Kasumi-1 (cell line): ENCODE measurements around the gene HES4.

Experiments
- DNase-seq, 2 experiments: peaks; one replicate each; lab custom pipeline; 2025; lab: John Stamatoyannopoulos, UW

The HES4 gene

GRCh38 chr1:999725-1000356, at the start of gene HES4:
TSS of gene HES4 (minus strand) at chr1:1000097. CDS start at chr1:999973, 124 bp downstream.
- DNase-seq: no peak

- no peak for DNase-seq
These were observed 48.9 kb upstream of the HES4 start for GRCh38 chr1:1048765-1049164.

GRCh38 chr1:1047963-1048362, 48.1 kb upstream of the HES4 start:
- no peak for DNase-seq

- no peak for DNase-seq
These were observed 47.5 kb upstream of the HES4 start for GRCh38 chr1:1047407-1047806.

- DNase-seq: no peak
These were observed 46.9 kb upstream of the HES4 start for GRCh38 chr1:1046767-1047166.

- no peak for DNase-seq
These were observed 46.3 kb upstream of the HES4 start for GRCh38 chr1:1046243-1046642.

- no peak for DNase-seq
These were observed 45.2 kb upstream of the HES4 start for GRCh38 chr1:1045129-1045528.

GRCh38 chr1:1044455-1045078, 44.7 kb upstream of the HES4 start:
- no peak for DNase-seq

GRCh38 chr1:1043921-1044320, 44.0 kb upstream of the HES4 start:
- DNase-seq: no peak

- DNase-seq: no peak
These were observed 43.5 kb upstream of the HES4 start for GRCh38 chr1:1043411-1043810.

- DNase-seq: no peak
These were observed 42.9 kb upstream of the HES4 start for GRCh38 chr1:1042835-1043234.

GRCh38 chr1:1041873-1042272, 42.0 kb upstream of the HES4 start:
- no peak for DNase-seq

- DNase-seq: no peak
These were observed 41.2 kb upstream of the HES4 start for GRCh38 chr1:1041092-1041523.

- DNase-seq: peak; percentile 21 to 46
These were observed 40.4 kb upstream of the HES4 start for GRCh38 chr1:1040004-1040991.

GRCh38 chr1:1039145-1039910, 39.4 kb upstream of the HES4 start:
- DNase-seq: peak in 1 of 2 experiments; percentile 29

- DNase-seq: no peak
These were observed 38.8 kb upstream of the HES4 start for GRCh38 chr1:1038694-1039093.

GRCh38 chr1:1037366-1038327, 37.8 kb upstream of the HES4 start:
- DNase-seq: no peak

GRCh38 chr1:1035291-1035943, 35.5 kb upstream of the HES4 start:
- DNase-seq: no peak

GRCh38 chr1:1034439-1034781, 34.5 kb upstream of the HES4 start:
- DNase-seq: no peak

- no peak for DNase-seq
These were observed 34.0 kb upstream of the HES4 start for GRCh38 chr1:1033731-1034438.
